Myocyte (in vitro differentiated cells): Measurements from ENCODE around the gene CBFA2T2. TPM values are rescaled to one million over a fixed set of nuclear protein-coding genes. Genes with fewer than 3 reads are reported as not detected.
"Not testable (repeated sequence)": the region's sequence is repeated elsewhere in the genome, so short reads cannot be mapped to it uniquely, and the experiment has no call there.

Experiments
- DNase-seq: peaks from one replicate; pipeline ENCODE4 v3.0.0-alpha.2; 2012; ENCODE audit warnings: low read depth
- total RNA-seq: library from RNA; depleted of rRNA; stranded (reverse); fragments of >200 nt; gene quantifications from 2 replicates; pipeline ENCODE4 v1.2.3, GENCODE V29; 2014

Gene CBFA2T2
- total RNA-seq, 1 donor from 2014 or later: 14.3 TPM

DNA sequence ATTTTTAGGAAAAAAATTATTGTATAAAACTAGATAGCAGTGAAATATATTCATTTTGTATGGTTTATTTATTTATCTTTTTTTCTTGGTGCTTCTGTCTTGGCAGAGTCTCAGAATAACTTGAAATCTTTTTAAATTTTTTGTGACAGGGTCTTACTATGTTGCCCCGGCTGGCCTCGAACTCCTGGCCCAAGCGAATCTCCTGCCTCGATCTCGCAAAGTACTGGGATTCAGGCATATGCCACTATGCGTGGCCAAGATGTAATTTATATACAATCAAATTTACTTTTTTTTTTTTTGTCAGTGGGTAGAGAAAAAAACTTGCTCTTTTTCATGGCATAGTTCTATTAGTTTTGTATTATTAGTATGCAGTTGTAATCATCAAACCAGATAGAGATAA lies 13.7 kb downstream of the CBFA2T2 start:
- no peak for DNase-seq

GRCh38 chr20:33506576-33506975 lies 16.7 kb downstream of the CBFA2T2 start:
- DNase-seq: no peak

DNA sequence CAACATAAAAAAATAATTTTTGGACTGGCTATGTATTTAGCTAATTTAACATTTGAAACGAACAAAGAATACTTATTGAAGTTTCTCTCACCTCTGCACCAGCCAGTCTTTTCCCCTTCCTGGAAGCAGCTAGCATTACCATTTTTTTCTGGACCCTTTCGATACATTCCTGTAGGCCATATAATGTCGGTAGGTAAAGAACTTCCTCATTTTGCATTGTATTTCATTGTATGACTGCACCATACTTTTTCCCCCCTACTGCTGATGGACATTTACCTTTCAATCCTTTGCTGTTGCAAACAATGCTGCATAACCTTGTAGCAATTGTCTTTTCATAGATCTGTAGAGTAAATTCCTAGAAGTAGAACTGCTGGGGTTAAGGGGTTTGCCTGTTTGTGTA lies 17.6 kb downstream of the CBFA2T2 start:
- no peak for DNase-seq

DNA sequence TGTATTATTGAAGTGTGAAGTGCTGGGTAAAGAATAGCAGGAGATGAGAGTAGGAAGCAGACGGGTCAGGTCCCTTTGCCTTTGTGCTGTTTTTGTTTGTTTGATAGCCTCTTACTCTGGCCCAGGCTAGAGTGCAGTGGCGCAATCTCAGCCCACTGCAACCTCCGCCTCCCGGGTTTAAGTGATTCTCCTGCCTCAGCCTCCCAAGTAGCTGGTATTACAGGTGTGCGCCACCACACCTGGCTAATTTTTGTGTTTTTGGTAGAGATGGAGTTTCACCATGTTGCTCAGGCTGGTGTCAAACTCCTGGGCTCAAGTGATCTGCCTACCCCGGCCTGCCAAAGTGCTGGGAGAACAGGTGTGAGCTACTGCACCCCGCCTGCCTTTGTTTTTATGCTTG lies 18.1 kb downstream of the CBFA2T2 start:
- not testable (repeated sequence) for DNase-seq

- DNase-seq: not testable (repeated sequence)
These were observed 19.2 kb downstream of the CBFA2T2 start for GRCh38 chr20:33509057-33509456.

- DNase-seq: not testable (repeated sequence)
These were observed 22.0 kb downstream of the CBFA2T2 start for GRCh38 chr20:33511876-33512275.

DNA sequence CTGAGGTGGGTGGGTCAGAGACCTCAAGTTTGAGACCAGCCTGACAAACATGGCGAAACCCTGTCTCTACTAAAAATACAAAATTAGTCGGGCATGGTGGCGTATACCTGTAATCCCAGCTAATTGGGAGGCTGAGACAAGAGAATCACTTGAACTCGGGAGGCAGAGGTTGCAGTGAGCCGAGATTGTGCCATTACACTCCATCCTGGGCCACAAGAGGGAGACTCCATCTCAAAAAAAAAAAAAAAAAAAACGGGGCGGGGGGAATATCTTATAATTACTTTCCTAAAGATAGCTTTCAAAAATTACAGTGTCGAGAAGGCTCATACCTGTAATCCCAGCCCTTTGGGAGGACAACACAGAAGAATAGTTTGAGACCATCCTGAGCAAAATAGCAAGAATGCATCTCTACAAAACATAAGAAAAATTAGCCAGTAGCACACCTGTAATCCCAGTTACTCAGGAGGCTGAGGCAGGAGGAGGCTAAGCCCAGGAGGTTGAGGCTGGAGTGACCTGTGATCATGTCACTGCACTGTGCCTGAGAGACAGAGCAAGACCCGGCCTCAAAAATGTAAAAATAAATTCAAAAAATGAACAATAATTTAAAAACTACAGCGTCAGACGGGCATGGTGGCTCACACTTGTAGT lies 25.8 kb downstream of the CBFA2T2 start:
- DNase-seq: no peak

- no peak for DNase-seq
These were observed 27.0 kb downstream of the CBFA2T2 start for GRCh38 chr20:33516882-33517281.

DNA sequence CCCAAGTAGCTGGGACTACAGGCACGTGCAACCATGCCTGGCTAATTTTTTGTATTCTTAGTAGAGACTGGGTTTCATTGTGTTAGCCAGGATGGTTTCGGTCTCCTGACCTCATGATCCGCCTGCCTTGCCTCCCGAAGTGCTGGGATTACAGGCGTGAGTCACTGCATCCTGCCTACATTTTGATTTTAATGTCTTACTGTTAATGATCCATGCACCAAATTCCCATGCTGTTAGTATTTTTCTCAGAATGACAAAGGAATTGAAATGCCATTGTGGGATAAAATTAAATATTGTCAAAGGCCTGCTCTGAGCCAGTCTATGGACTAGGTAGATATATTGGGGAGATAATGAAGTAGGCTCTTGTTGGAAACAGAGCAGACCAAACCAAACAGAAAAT lies 28.2 kb downstream of the CBFA2T2 start:
- peak; percentile 67 for DNase-seq

GRCh38 chr20:33521461-33521860 lies 31.6 kb downstream of the CBFA2T2 start:
- DNase-seq: no peak

DNA sequence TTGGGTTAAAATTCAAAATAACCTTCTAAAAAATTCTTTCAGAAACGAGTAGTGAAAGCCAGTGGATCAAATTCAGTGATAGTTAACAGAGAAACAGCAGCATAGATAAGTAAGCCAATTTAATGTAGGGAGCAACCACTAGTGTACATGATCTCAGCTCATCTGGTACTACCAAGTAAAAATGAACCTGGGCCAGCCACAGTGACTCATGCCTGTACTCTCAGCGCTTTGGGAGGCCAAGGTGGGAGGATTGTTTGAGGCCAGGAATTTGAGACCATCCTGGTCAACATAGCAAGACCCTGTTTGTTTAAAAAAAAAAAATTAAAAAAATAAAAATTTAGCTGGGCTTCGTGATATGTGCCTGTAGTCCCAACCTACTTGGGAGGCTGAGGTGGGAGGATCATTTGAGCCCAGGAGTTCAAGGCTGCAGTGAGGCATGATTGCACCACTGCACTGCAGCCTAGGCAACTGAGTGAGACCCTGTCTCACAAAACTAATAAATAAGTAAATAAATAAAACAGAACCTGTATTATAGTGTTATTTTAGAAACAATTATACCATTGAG lies 32.4 kb downstream of the CBFA2T2 start:
- DNase-seq: no peak

GRCh38 chr20:33524261-33524660 lies 34.4 kb downstream of the CBFA2T2 start:
- DNase-seq: no peak

DNA sequence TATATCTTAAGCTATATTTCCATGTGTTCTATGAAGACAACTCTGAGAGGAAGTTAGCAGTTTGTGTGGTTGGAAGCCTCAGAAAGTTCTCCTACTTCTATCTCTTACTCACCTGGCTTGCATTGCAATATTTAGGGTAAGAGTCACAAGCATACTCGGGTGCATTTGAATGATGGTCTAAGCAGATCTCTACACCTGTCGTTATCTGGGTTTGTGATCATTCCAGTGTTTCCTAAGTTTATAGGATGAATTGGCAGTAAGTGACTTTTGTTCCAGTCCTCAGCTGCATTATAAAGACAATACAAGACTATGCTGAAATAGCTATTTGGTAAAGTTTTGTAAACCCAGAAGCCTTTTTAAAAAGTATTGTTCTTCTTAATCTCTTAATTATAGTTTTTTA lies 36.9 kb downstream of the CBFA2T2 start:
- no peak for DNase-seq

- DNase-seq: no peak
These were observed 41.4 kb downstream of the CBFA2T2 start for GRCh38 chr20:33531047-33531877.

DNA sequence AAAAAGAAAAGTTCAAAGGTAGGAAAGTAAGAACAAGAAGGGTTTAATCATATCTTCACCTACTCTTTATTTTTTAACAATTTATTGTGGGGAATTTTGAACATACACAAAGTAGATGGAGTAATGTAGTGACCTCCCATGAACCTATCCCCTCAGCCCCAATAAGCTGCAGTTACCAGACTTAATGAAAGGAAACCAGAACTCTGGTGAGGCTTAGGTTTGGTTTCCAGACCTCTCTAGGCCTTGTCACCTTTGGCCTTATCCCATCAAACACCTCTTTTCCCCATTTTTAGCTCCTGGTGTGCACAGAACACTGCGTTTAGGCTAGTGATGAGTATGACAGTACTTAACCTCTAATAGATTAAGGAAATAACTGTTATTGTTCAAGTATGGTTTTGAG lies 42.0 kb downstream of the CBFA2T2 start:
- no peak for DNase-seq

- peak; percentile 26 for DNase-seq
These were observed 43.0 kb downstream of the CBFA2T2 start for GRCh38 chr20:33532753-33533459.

DNA sequence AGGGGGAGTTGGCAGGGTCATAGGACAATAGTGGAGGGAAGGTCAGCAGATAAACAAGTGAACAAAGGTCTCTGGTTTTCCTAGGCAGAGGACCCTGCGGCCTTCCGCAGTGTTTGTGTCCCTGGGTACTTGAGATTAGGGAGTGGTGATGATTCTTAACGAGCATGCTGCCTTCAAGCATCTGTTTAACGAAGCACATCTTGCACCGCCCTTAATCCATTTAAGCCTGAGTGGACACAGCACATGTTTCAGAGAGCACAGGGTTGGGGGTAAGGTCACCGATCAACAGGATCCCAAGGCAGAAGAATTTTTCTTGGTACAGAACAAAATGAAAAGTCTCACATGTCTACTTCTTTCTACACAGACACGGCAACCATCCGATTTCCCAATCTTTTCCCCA lies 45.8 kb downstream of the CBFA2T2 start:
- not testable (repeated sequence) for DNase-seq

GRCh38 chr20:33537608-33538007 lies 47.7 kb downstream of the CBFA2T2 start:
- no peak for DNase-seq

- no peak for DNase-seq
These were observed 49.2 kb downstream of the CBFA2T2 start for GRCh38 chr20:33539129-33539528.

DNA sequence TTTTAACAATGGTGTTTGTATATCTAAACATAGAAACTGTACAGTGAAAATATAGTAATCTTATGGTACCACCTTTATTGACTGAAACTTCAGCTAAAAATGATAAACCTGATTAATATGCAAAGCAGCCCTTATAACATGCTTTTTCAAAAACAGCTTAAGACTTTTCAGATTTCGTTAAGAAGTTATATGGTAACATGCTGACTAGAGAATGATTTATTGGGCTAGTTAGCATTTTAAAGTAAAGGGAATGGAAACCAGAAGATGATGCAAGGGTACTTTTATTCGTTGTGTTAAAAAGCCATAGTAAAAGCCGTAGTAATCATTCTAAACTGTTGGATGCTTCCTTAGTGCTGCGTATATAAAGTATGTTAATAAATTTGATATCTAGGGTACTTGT lies 50.5 kb downstream of the CBFA2T2 start:
- DNase-seq: no peak

DNA sequence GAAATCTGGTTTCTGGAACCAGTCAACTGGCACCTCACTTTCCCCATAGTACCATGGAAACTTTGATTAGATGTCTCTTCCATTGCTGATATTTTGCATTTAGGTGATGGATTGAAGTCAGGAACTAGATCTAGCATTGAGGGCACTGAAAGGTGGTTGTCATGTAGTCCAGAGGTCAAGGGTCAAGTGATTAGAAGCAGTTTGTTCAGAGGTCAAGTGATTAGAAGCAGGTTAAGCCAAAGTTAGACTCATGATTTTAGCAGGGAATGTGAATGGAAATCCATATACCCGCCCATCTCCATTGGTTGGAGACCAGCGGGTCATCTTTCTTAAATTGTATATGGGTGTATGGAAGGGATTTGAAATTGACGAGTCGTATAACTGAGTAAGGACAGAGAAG lies 51.2 kb downstream of the CBFA2T2 start:
- DNase-seq: no peak

GRCh38 chr20:33541797-33542196 lies 51.9 kb downstream of the CBFA2T2 start:
- DNase-seq: no peak
